HepG2 (cell line): Measurements from ENCODE around the gene CCDC83. TPM values are rescaled to one million over a fixed set of nuclear protein-coding genes. Genes with fewer than 3 reads are reported as not detected.

Source experiments
- ATAC-seq: fragments of 200-7000 bp; cut with Tn5 transposase; 3 replicates; pipeline ENCODE4 v1.9.1; 2020; ENCODE audit warnings: mild to moderate bottlenecking, moderate library complexity
- BruUV-seq: library from RNA; stranded (reverse); fragments of 400-500 nt; replicated peaks from 2 replicates; lab custom pipeline; 2021; lab: Mats Ljungman, UMichigan
- CTCF ChIA-PET: fragments of 300-600 bp; formaldehyde crosslinking; extraction: SDS; loops from one replicate; lab custom pipeline; 2021; ENCODE audit warnings: low total read pairs, inconsistent platforms, low intra/inter-chr PET ratio; lab: Yijun Ruan, JAX
- POLR2A ChIA-PET: fragments of 350-600 bp; sonication (Branson Sonifier 250); formaldehyde crosslinking; loops from one replicate; lab custom pipeline; 2020; ENCODE audit warnings: antibody characterized with exemption, inconsistent platforms; lab: Yijun Ruan, JAX
- DNase-seq: peaks from one replicate; pipeline ENCODE4 v3.0.0-alpha.2; 2015; ENCODE audit warnings: low spot score
- FAIRE-seq: peaks from 3 replicates; lab custom pipeline; 2011; peaks lifted over from hg19 to GRCh38; lab: Jason Lieb, UNC
- H2AFZ ChIP-seq: one replicate; pipeline ENCODE4 v1.6.1; 2011; ENCODE audit warnings: low read length, inconsistent platforms
- H3K27ac ChIP-seq: fragments of 300-600 bp; 3 replicates; pipeline ENCODE4 v1.8.0; 2011; ENCODE audit warnings: mixed run types, mild to moderate bottlenecking, mixed read lengths, low read length, inconsistent platforms; ENCODE audit not compliant: insufficient read depth; ENCODE audit errors: extremely low read length
- H3K27me3 ChIP-seq, 2 experiments: fragments of 200-600 bp in 1 of 2; 2 replicates in 1 of 2; 3 replicates in 1 of 2; pipeline versions ENCODE4 v1.6.0 to v1.8.0; 2011; ENCODE audit warnings: low read length in 2 of 2, mild to moderate bottlenecking in 2 of 2, moderate library complexity in 2 of 2, inconsistent platforms in 1 of 2; ENCODE audit not compliant: insufficient read depth in 2 of 2, control insufficient read depth in 1 of 2
- H3K36me3 ChIP-seq, 2 experiments: fragments of 200-600 bp in 1 of 2; replicated peaks in 1 of 2; 2 replicates in 1 of 2; 3 replicates in 1 of 2; pipeline versions ENCODE4 v1.5.1 to v1.8.0; 2011; ENCODE audit warnings: low read length in 2 of 2, inconsistent platforms in 1 of 2; ENCODE audit not compliant: insufficient read depth in 2 of 2, control insufficient read depth in 1 of 2
- H3K4me1 ChIP-seq: 2 replicates; pipeline ENCODE4 v1.5.1; 2012; ENCODE audit warnings: low read length, inconsistent platforms; ENCODE audit not compliant: insufficient read depth
- H3K4me2 ChIP-seq: 2 replicates; pipeline ENCODE4 v1.6.0; 2011; ENCODE audit warnings: low read depth, low read length, inconsistent platforms
- H3K4me3 ChIP-seq, 3 experiments: fragments of 200-600 bp in 1 of 3; sonication (generic), shearing (Covaris generic) in 1 of 3; replicated peaks in 1 of 3; 2 replicates each; pipeline ENCODE4 v1.5.1; 2011 to 2016; ENCODE audit warnings: low read length in 3 of 3, inconsistent platforms in 2 of 3, low read depth in 2 of 3, mild to moderate bottlenecking in 2 of 3, control low read depth in 1 of 3, mixed read lengths in 1 of 3; ENCODE audit not compliant: insufficient read depth in 1 of 3
- H3K79me2 ChIP-seq: one replicate; pipeline ENCODE4 v1.6.1; 2011; ENCODE audit warnings: low read length, inconsistent platforms; ENCODE audit not compliant: insufficient read depth
- H3K9ac ChIP-seq: 2 replicates; pipeline ENCODE4 v1.6.0; 2011; ENCODE audit warnings: mild to moderate bottlenecking, low read depth, low read length, inconsistent platforms; ENCODE audit not compliant: insufficient read depth
- H3K9me3 ChIP-seq: 2 replicates; pipeline ENCODE4 v1.5.1; 2012; ENCODE audit warnings: mild to moderate bottlenecking, low read length
- H4K20me1 ChIP-seq: 2 replicates; pipeline ENCODE4 v1.6.0; 2011; ENCODE audit warnings: inconsistent platforms, mild to moderate bottlenecking, low read length, moderate library complexity; ENCODE audit not compliant: insufficient read depth
- ARID2 ChIP-seq: sonication (generic); formaldehyde crosslinking; IDR thresholded peaks from 2 replicates; pipeline ENCODE4 v1.8.1; 2022; ENCODE audit warnings: mild to moderate bottlenecking, missing genetic modification reagents, borderline replicate concordance
- DR1 ChIP-seq: sonication (generic); formaldehyde crosslinking; IDR thresholded peaks from 2 replicates; pipeline ENCODE4 v1.8.0; 2021; ENCODE audit warnings: mild to moderate bottlenecking, missing genetic modification reagents, inconsistent platforms
- GABPB1 ChIP-seq: IDR thresholded peaks from 2 replicates; pipeline ENCODE4 v1.6.1; 2016; ENCODE audit warnings: mild to moderate bottlenecking, missing genetic modification reagents, moderate library complexity, missing compliant biosample characterization
- HNRNPLL ChIP-seq: fragments of 200-400 bp; formaldehyde crosslinking; IDR thresholded peaks from 2 replicates; pipeline ENCODE4 v1.6.1; 2017; ENCODE audit warnings: mild to moderate bottlenecking, low read depth, low read length; ENCODE audit not compliant: poor library complexity, severe bottlenecking
- U2AF1 ChIP-seq: fragments of 200-400 bp; formaldehyde crosslinking; optimal IDR thresholded peaks from 2 replicates; pipeline ENCODE3; 2017; ENCODE audit warnings: mild to moderate bottlenecking, low read depth, low read length
- ZBTB8A ChIP-seq: sonication (generic); formaldehyde crosslinking; IDR thresholded peaks from 2 replicates; pipeline ENCODE4 v1.4.0; 2020; ENCODE audit warnings: mild to moderate bottlenecking, low read depth, missing genetic modification reagents, borderline replicate concordance
- ZNF34 ChIP-seq: sonication (generic); formaldehyde crosslinking; IDR thresholded peaks from 2 replicates; pipeline ENCODE4 v1.4.0; 2020; ENCODE audit warnings: mild to moderate bottlenecking, missing genetic modification reagents, borderline replicate concordance
- ZNF367 ChIP-seq: sonication (generic); formaldehyde crosslinking; IDR thresholded peaks from 2 replicates; pipeline ENCODE4 v1.4.0; 2020; ENCODE audit warnings: missing genetic modification reagents, borderline replicate concordance
- ZNF543 ChIP-seq: sonication (generic); formaldehyde crosslinking; IDR thresholded peaks from 2 replicates; pipeline ENCODE4 v1.4.0; 2020; ENCODE audit warnings: mild to moderate bottlenecking, missing genetic modification reagents
- ZNF737 ChIP-seq: sonication (generic); formaldehyde crosslinking; IDR thresholded peaks from 2 replicates; pipeline ENCODE4 v1.5.0; 2020; ENCODE audit warnings: missing genetic modification reagents, mild to moderate bottlenecking, borderline replicate concordance
- WGBS: methylation state at CpG from one replicate; pipeline ENCODE4 v1.1.6; 2017; ENCODE audit warnings: low lambda C conversion rate; 5-methylcytosine and 5-hydroxymethylcytosine counted together
- in situ Hi-C: cut with HindIII; loops from 2 replicates; pipeline ENCODE4 v1.10.0; 2017; ENCODE audit warnings: low pct_unique_long_range_greater_than_20kb; ENCODE audit not compliant: extremely low pct_ligation_motif_present
- intact Hi-C: fragments of 100-400 bp; cut with micrococcal nuclease; formaldehyde crosslinking; loops from one replicate; pipeline ENCODE4 v1.10.0; 2022; ENCODE audit not compliant: unreplicated experiment
- polyA plus RNA-seq, 8 experiments: library from polyadenylated mRNA; depleted of rRNA in 3 of 8; stranded (reverse) in 7 of 8; unstranded in 1 of 8; fragments of >200 nt; fragmentation: Illumina TruSeq in 4 of 8; extraction: Trizol in 4 of 8; gene quantifications; 2 replicates each; pipeline versions ENCODE4 v1.2.1 to v1.2.3, GENCODE V29; 2011 to 2016; ENCODE audit warnings: low read depth in 4 of 8, missing spikeins in 1 of 8, mixed read lengths in 1 of 8; ENCODE audit not compliant: insufficient read depth in 1 of 8
- total RNA-seq, 5 experiments: library from RNA; depleted of rRNA; stranded (reverse); fragments of >200 nt; fragmentation: Illumina TruSeq; extraction: Trizol; gene quantifications; 2 replicates each; pipeline ENCODE4 v1.2.3, GENCODE V29; 2016; ENCODE audit warnings: low read depth in 1 of 5
- TF ChIP-seq, protein P1 (sequence below): sonication (generic); formaldehyde crosslinking; IDR thresholded peaks from 2 replicates; pipeline ENCODE4 v1.5.1; 2020; ENCODE audit warnings: missing genetic modification reagents, mild to moderate bottlenecking, borderline replicate concordance
- TF ChIP-seq, protein P2 (sequence below): sonication (generic); formaldehyde crosslinking; IDR thresholded peaks from 2 replicates; pipeline ENCODE4 v1.5.1; 2020; ENCODE audit warnings: mild to moderate bottlenecking, missing genetic modification reagents, borderline replicate concordance
- TF ChIP-seq, protein P3 (sequence below): sonication (generic); formaldehyde crosslinking; conservative IDR thresholded peaks from 2 replicates; pipeline ENCODE4 v1.8.0; 2022; ENCODE audit warnings: mild to moderate bottlenecking, moderate library complexity, missing genetic modification reagents
- TF ChIP-seq, protein P4 (sequence below): sonication (generic); formaldehyde crosslinking; IDR thresholded peaks from 2 replicates; pipeline ENCODE4 v1.4.0; 2020; ENCODE audit warnings: missing genetic modification reagents, mild to moderate bottlenecking, borderline replicate concordance

Gene CCDC83
- total and polyA plus RNA-seq, 2 of the 13 experiments (the other 11 are each of a cell fraction or from before 2014, with no cell fraction given) = not detected

DNA sequence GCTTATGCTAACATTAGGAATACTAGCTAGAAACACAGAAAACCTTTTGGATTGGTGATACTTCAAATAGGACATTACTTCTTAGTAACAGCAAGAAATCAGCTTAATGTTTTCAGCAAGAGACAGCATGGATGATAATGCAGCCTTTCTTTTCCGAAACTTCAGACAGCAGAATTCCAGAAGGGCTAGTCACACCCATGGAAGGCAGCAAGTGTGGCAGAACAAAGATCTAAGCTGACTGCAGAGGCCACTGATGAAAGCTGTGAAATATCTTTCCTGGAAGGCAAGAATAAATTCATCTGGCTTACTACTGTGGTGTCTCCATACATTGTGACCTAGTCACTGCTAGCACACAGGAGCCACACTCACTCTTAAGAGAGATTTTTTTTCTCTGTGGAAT lies 100.3 kb downstream of the CCDC83 start (continued):
- no peak for TF ChIP-seq ZNF34 (CRISPR knock-in tag)

DNA sequence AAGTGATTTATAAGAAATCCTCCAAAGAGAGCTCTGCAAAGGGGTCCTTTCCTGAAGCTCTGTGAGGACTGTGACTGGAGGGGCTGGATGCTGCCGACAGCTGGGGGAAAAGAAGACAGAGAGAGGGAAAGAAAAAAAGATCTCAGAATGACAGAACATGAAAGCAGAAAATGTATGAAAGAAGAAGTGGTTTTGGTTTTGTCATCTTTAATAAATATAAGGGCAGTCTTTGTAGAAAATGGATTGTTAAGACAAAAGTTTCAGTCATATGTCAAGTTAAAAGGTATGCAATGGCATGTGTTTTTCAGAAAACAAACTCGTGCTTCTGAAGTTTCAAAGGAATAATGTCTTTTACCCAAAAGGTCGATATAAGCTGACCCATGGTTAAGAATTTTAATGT lies 105.5 kb downstream of the CCDC83 start:
- in situ Hi-C loops = no loop called here
- H2AFZ ChIP-seq = no peak overlapping the region
- TF ChIP-seq DR1 (CRISPR knock-in tag) (no peak), ZNF737 (CRISPR knock-in tag) (no peak), U2AF1 (no peak), ZNF543 (CRISPR knock-in tag) (no peak), ARID2 (CRISPR knock-in tag) (no peak), ZBTB8A (no peak), ZNF367 (CRISPR knock-in tag) (no peak), HNRNPLL (no peak), GABPB1 (no peak)
- TF ChIP-seq, protein P1, sequence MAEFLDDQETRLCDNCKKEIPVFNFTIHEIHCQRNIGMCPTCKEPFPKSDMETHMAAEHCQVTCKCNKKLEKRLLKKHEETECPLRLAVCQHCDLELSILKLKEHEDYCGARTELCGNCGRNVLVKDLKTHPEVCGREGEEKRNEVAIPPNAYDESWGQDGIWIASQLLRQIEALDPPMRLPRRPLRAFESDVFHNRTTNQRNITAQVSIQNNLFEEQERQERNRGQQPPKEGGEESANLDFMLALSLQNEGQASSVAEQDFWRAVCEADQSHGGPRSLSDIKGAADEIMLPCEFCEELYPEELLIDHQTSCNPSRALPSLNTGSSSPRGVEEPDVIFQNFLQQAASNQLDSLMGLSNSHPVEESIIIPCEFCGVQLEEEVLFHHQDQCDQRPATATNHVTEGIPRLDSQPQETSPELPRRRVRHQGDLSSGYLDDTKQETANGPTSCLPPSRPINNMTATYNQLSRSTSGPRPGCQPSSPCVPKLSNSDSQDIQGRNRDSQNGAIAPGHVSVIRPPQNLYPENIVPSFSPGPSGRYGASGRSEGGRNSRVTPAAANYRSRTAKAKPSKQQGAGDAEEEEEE (CRISPR knock-in tag) = no peak
- TF ChIP-seq, protein P2, sequence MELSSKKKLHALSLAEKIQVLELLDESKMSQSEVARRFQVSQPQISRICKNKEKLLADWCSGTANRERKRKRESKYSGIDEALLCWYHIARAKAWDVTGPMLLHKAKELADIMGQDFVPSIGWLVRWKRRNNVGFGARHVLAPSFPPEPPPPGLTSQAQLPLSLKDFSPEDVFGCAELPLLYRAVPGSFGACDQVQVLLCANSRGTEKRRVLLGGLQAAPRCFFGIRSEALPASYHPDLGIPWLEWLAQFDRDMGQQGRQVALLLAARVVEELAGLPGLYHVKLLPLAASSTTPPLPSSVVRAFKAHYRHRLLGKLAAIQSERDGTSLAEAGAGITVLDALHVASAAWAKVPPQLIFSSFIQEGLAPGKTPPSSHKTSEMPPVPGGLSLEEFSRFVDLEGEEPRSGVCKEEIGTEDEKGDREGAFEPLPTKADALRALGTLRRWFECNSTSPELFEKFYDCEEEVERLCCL (CRISPR knock-in tag) = no peak
- TF ChIP-seq, protein P3, sequence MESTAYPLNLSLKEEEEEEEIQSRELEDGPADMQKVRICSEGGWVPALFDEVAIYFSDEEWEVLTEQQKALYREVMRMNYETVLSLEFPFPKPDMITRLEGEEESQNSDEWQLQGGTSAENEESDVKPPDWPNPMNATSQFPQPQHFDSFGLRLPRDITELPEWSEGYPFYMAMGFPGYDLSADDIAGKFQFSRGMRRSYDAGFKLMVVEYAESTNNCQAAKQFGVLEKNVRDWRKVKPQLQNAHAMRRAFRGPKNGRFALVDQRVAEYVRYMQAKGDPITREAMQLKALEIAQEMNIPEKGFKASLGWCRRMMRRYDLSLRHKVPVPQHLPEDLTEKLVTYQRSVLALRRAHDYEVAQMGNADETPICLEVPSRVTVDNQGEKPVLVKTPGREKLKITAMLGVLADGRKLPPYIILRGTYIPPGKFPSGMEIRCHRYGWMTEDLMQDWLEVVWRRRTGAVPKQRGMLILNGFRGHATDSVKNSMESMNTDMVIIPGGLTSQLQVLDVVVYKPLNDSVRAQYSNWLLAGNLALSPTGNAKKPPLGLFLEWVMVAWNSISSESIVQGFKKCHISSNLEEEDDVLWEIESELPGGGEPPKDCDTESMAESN = no peak
- TF ChIP-seq, protein P4, sequence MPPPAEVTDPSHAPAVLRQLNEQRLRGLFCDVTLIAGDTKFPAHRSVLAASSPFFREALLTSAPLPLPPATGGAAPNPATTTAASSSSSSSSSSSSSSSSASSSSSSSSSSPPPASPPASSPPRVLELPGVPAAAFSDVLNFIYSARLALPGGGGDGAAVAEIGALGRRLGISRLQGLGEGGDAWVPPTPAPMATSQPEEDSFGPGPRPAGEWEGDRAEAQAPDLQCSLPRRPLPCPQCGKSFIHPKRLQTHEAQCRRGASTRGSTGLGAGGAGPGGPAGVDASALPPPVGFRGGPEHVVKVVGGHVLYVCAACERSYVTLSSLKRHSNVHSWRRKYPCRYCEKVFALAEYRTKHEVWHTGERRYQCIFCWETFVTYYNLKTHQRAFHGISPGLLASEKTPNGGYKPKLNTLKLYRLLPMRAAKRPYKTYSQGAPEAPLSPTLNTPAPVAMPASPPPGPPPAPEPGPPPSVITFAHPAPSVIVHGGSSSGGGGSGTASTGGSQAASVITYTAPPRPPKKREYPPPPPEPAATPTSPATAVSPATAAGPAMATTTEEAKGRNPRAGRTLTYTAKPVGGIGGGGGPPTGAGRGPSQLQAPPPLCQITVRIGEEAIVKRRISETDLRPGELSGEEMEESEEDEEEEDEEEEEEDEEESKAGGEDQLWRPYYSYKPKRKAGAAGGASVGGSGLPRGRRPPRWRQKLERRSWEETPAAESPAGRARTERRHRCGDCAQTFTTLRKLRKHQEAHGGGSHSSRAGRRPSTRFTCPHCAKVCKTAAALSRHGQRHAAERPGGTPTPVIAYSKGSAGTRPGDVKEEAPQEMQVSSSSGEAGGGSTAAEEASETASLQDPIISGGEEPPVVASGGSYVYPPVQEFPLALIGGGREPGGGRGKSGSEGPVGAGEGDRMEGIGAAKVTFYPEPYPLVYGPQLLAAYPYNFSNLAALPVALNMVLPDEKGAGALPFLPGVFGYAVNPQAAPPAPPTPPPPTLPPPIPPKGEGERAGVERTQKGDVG (CRISPR knock-in tag) = no peak

More for the DNA sequence above, 105.5 kb downstream of the CCDC83 start:
- Histone ChIP-seq H3K4me1 (no peaks in the 10 kb centered on the region), H3K27me3 (no peaks in the 10 kb centered on the region), H3K4me2 (no peak overlapping the region), H3K79me2 (peaks cover 2% of the 10 kb centered on the region), H3K9me3 (no peaks in the 10 kb centered on the region), H3K4me3 (no peak overlapping the region), H4K20me1 (no peaks in the 10 kb centered on the region), H3K9ac (no peak overlapping the region), H3K36me3 (peaks cover 12 to 60% of the 10 kb centered on the region in 2 experiments), H3K27ac (no peak overlapping the region)
- intact Hi-C loops = no loop called here
- ATAC-seq (no peak), FAIRE-seq (no peak), DNase-seq (no peak)
- BruUV-seq = no TSS peak
- WGBS = 96% methylated on average over 3 of the region's 3 CpGs
- POLR2A ChIA-PET = no interaction called here
- CTCF ChIA-PET = no interaction called here
